DND-41 (cell line): ENCODE measurements around the gene PCDH19.

Experiments used
- ATAC-seq: fragments of 200-7000 bp; cut with Tn5 transposase; 3 replicates; pipeline ENCODE4 v1.9.1; 2021; ENCODE audit warnings: low read depth; ENCODE audit not compliant: insufficient read depth
- DNase-seq: peaks from one replicate; pipeline ENCODE4 v3.0.0-alpha.2; 2020
- H2AFZ ChIP-seq: 2 replicates; pipeline ENCODE4 v1.6.0; 2012; ENCODE audit warnings: low read depth, low read length
- H3K27ac ChIP-seq: 2 replicates; pipeline ENCODE4 v1.5.1; 2012; ENCODE audit warnings: low read length, inconsistent platforms
- H3K27me3 ChIP-seq: fragments of 200-600 bp; sonication (generic); 2 replicates; pipeline ENCODE4 v1.6.0; 2012; ENCODE audit warnings: low read length, mild to moderate bottlenecking, inconsistent platforms; ENCODE audit not compliant: insufficient read depth, poor library complexity
- H3K36me3 ChIP-seq: 2 replicates; pipeline ENCODE4 v1.5.1; 2012; ENCODE audit warnings: low read length, inconsistent platforms; ENCODE audit not compliant: insufficient read depth
- H3K4me1 ChIP-seq: 2 replicates; pipeline ENCODE4 v1.5.1; 2012; ENCODE audit warnings: mild to moderate bottlenecking, low read length; ENCODE audit not compliant: insufficient read depth
- H3K4me2 ChIP-seq: 2 replicates; pipeline ENCODE4 v1.6.0; 2012; ENCODE audit warnings: mild to moderate bottlenecking, moderate library complexity, low read length, inconsistent platforms; ENCODE audit not compliant: insufficient read depth
- H3K4me3 ChIP-seq, 2 experiments: fragments of 200-600 bp in 1 of 2; shearing (Covaris generic) in 1 of 2; 2 replicates each; pipeline ENCODE4 v1.5.1; 2012 to 2016; ENCODE audit warnings: inconsistent platforms in 2 of 2, low read length in 2 of 2, mild to moderate bottlenecking in 2 of 2, low read depth in 1 of 2, moderate library complexity in 1 of 2
- H3K79me2 ChIP-seq: 2 replicates; pipeline ENCODE4 v1.6.0; 2012; ENCODE audit warnings: low read length, inconsistent platforms; ENCODE audit not compliant: insufficient read depth
- H3K9ac ChIP-seq: 2 replicates; pipeline ENCODE4 v1.6.0; 2012; ENCODE audit warnings: low read depth, mild to moderate bottlenecking, inconsistent platforms, low read length, moderate library complexity
- H3K9me3 ChIP-seq: 2 replicates; pipeline ENCODE4 v1.5.1; 2012; ENCODE audit warnings: low read length, moderate library complexity, mild to moderate bottlenecking, inconsistent platforms; ENCODE audit not compliant: insufficient read depth, severe bottlenecking
- H4K20me1 ChIP-seq: 2 replicates; pipeline ENCODE4 v1.6.0; 2012; ENCODE audit warnings: low read length; ENCODE audit not compliant: insufficient read depth
- EZH2 ChIP-seq: IDR thresholded peaks from 3 replicates; pipeline ENCODE4 v1.6.1; 2012; ENCODE audit warnings: borderline replicate concordance, low read depth, mild to moderate bottlenecking, moderate library complexity, low read length, inconsistent platforms; ENCODE audit not compliant: severe bottlenecking
- TF ChIP-seq, protein P1 (sequence below): IDR thresholded peaks from 2 replicates; pipeline ENCODE4 v1.5.1; 2012; ENCODE audit warnings: borderline replicate concordance, low read length, moderate library complexity, mild to moderate bottlenecking; ENCODE audit not compliant: poor library complexity, severe bottlenecking; ENCODE audit errors: extremely low read depth

Gene PCDH19

DNA sequence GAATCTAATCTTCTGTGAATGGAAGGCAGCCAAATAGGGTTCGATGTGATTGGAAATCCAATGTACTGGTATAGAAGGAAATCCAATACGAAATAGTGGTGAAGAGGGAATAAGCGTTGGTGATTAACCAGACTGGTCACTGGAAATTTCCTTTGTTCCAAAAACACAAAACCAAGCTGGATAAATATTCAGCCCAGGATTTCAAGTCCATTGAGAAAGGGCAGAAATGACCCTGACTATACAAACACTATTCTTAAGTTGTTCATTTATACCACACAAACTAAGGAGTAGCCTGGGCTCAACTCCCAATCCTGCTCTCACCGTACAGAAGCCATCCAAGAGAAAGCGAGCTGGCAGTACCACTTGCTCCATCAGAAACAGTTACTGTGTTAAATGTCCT lies 32.2 kb downstream of the PCDH19 start:
- Histone ChIP-seq H3K79me2 (no peaks in the 10 kb centered on the region), H4K20me1 (no peaks in the 10 kb centered on the region), H3K4me1 (no peaks in the 10 kb centered on the region), H3K4me2 (no peak overlapping the region), H2AFZ (no peak overlapping the region), H3K9ac (no peak overlapping the region), H3K9me3 (no peaks in the 10 kb centered on the region), H3K36me3 (no peaks in the 10 kb centered on the region), H3K4me3 (no peak overlapping the region), H3K27me3 (no peaks in the 10 kb centered on the region), H3K27ac (no peak overlapping the region)
- ATAC-seq (no peak), DNase-seq (no peak)
- TF ChIP-seq EZH2 = no peak
- TF ChIP-seq, protein P1, sequence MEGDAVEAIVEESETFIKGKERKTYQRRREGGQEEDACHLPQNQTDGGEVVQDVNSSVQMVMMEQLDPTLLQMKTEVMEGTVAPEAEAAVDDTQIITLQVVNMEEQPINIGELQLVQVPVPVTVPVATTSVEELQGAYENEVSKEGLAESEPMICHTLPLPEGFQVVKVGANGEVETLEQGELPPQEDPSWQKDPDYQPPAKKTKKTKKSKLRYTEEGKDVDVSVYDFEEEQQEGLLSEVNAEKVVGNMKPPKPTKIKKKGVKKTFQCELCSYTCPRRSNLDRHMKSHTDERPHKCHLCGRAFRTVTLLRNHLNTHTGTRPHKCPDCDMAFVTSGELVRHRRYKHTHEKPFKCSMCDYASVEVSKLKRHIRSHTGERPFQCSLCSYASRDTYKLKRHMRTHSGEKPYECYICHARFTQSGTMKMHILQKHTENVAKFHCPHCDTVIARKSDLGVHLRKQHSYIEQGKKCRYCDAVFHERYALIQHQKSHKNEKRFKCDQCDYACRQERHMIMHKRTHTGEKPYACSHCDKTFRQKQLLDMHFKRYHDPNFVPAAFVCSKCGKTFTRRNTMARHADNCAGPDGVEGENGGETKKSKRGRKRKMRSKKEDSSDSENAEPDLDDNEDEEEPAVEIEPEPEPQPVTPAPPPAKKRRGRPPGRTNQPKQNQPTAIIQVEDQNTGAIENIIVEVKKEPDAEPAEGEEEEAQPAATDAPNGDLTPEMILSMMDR = no peak

DNA sequence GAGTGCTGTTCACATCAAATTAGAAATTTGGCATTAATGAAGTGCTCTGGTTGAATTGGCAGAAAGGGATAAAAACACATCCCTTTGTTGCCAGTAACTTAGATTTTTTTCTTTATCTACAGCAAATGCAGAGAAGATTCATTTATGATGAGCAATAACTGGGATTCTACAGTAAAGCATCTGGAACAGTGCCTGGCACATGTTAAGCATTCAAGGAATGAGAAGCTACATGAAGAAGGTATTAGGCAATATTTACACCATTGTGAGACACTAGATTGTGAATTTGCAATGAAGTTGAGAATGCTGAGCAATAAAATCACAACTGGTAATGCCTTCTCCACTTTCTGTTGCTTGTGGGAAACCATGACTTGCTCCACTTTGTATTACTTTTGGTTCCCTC lies 33.5 kb downstream of the PCDH19 start:
- ATAC-seq (no peak), DNase-seq (no peak)
- Histone ChIP-seq H3K27me3 (no peaks in the 10 kb centered on the region), H3K79me2 (no peaks in the 10 kb centered on the region), H2AFZ (no peak overlapping the region), H3K9ac (no peak overlapping the region), H3K9me3 (no peaks in the 10 kb centered on the region), H3K4me1 (no peaks in the 10 kb centered on the region), H3K27ac (no peak overlapping the region), H4K20me1 (no peaks in the 10 kb centered on the region), H3K4me3 (no peak overlapping the region), H3K4me2 (no peak overlapping the region), H3K36me3 (no peaks in the 10 kb centered on the region)
- TF ChIP-seq EZH2 = no peak
- TF ChIP-seq, protein P1 = no peak

- TF ChIP-seq, protein P1 = no peak
- no peak for TF ChIP-seq EZH2
- Histone ChIP-seq H3K27me3 (no peaks in the 10 kb centered on the region), H3K4me2 (no peak overlapping the region)
Observed at GRCh38 chrX:100373673-100374072, 36.4 kb downstream of the PCDH19 start.

DNA sequence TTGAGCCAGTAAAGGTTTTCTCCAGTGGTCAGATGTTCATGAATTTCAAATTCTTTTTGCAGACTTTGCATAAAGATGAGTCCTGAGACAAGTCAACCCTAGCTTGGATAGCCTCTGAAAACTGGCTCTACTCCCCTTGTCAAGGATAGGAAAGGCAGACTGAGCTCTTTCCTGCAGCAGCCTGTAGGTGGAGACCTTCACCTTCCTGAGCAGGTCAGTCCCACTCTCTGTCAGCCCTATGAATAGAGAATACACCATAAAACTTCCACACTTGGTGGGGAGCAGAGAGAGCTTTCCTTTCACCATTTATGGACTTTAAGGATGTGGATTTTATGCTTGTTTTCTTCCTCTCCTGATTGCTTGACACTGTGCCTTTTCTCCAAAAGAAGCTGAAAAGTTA lies 41.9 kb downstream of the PCDH19 start:
- Histone ChIP-seq H3K27ac (no peak overlapping the region), H3K9ac (no peak overlapping the region), H3K36me3 (no peaks in the 10 kb centered on the region), H3K4me1 (no peaks in the 10 kb centered on the region), H3K4me3 (no peak overlapping the region), H3K27me3 (no peaks in the 10 kb centered on the region), H4K20me1 (no peaks in the 10 kb centered on the region), H2AFZ (no peak overlapping the region), H3K9me3 (no peaks in the 10 kb centered on the region), H3K79me2 (no peaks in the 10 kb centered on the region), H3K4me2 (no peak overlapping the region)
- TF ChIP-seq, protein P1 = peak; percentile 37
- no peak for TF ChIP-seq EZH2
- DNase-seq = no peak
- ATAC-seq = no peak

More at GRCh38 chrX:100373673-100374072, 36.4 kb downstream of the PCDH19 start:
- ATAC-seq (no peak), DNase-seq (no peak)
- no peak overlapping the region for H3K4me3 ChIP-seq
- no peak overlapping the region for H3K27ac ChIP-seq
- H3K9me3 ChIP-seq = no peaks in the 10 kb centered on the region
- H3K9ac ChIP-seq = no peak overlapping the region
- H3K4me1 ChIP-seq = no peaks in the 10 kb centered on the region
- H3K79me2 ChIP-seq = no peaks in the 10 kb centered on the region
- H4K20me1 ChIP-seq = no peaks in the 10 kb centered on the region
- no peak overlapping the region for H2AFZ ChIP-seq
- no peaks in the 10 kb centered on the region for H3K36me3 ChIP-seq
